ENCODE data around the gene THRSP. TPM values are rescaled to one million over a fixed set of nuclear protein-coding genes. Genes with fewer than 3 reads are reported as not detected.
"Not testable (repeated sequence)": the region's sequence is repeated elsewhere in the genome, so short reads cannot be mapped to it uniquely, and the experiment has no call there.

Gene THRSP
- total and polyA plus RNA-seq, 8 donors: 0.33 to 1.4 (median 0.55) TPM; not detected in 5

DNA sequence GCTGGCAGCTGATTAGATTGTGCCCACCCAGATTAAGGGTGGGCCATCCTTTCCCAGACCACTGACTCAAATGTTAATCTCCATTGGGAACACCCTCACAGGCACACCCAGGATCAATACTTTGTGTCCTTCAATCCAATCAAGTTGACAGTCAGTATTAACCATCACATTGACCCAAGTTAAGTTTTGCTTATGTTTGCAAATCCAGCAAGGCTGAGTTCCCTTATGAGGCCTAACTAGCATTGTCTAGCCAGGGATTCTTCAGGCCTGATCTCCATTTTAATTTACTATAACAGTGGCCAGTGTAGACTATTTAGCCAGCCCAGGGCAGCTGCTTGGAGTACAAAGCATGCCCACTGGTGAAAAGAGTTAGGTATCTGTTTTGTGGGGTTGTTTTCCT, 38.3 kb upstream of the THRSP start:
- no peak for DNase-seq
- TF ChIP-seq POLR2AphosphoS5 (IDR thresholded peaks at IDR 0.05) (no peak), EP300 (IDR thresholded peaks at IDR 0.05) (no peak), CTCF (IDR thresholded peaks at IDR 0.05) (no peak), POLR2A (IDR thresholded peaks at IDR 0.05) (no peak)
- no peaks in the 10 kb centered on the region for H3K36me3 ChIP-seq
- no peak overlapping the region for H3K4me3 ChIP-seq
- intact Hi-C loops (cut with DNase I; ENCODE audit: low total_unique reads): no loop called here
- peaks cover 3 to 44% (median 25%) of the 10 kb centered on the region in 4 donors for H3K4me1 ChIP-seq
- no peaks in the 10 kb centered on the region for H3K27me3 ChIP-seq
- no peaks in the 10 kb centered on the region for H3K9me3 ChIP-seq
- no peak overlapping the region for H3K27ac ChIP-seq

GRCh38 chr11:78027759-78028158, 35.9 kb upstream of the THRSP start:
- no peak overlapping the region for H3K27ac ChIP-seq
- TF ChIP-seq POLR2A (IDR thresholded peaks at IDR 0.05): no peak
- no peak for TF ChIP-seq EP300 (IDR thresholded peaks at IDR 0.05)
- no peak for TF ChIP-seq CTCF (IDR thresholded peaks at IDR 0.05)
- TF ChIP-seq POLR2AphosphoS5 (IDR thresholded peaks at IDR 0.05): no peak
- no peaks in the 10 kb centered on the region for H3K9me3 ChIP-seq
- peaks cover 9 to 46% (median 36%) of the 10 kb centered on the region in 4 donors for H3K4me1 ChIP-seq
- no peaks in the 10 kb centered on the region for H3K36me3 ChIP-seq
- no peaks in the 10 kb centered on the region for H3K27me3 ChIP-seq
- no peak overlapping the region for H3K4me3 ChIP-seq
- intact Hi-C loops (cut with DNase I; ENCODE audit: low total_unique reads): no loop called here
- WGBS, 5 donors: 76 to 92% (median 84%) methylated on average over 2 of the region's 2 CpGs
- no peak for DNase-seq

DNA sequence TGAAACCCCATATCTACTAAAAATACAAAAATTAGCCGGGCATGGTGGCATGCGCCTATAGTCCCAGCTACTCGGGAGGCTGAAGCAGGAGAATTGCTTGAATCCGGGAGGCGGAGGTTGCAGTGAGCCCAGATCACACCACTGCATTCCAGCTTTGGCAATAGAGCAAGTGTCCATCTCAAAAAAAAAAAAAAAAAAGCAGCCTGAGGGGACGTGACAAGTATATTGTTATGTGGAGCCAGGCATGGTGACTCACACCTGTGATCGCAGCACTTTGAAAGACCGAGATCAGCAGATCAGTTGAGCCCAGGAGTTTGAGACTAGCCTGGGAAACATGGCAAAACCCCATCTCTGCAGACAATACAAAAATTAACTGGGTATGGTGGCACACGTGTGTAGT, 35.2 kb upstream of the THRSP start:
- intact Hi-C loops (cut with DNase I; ENCODE audit: low total_unique reads); H3K9me3 ChIP-seq; H3K36me3 ChIP-seq; H3K27ac ChIP-seq; H3K27me3 ChIP-seq; H3K4me3 ChIP-seq; DNase-seq: not testable (repeated sequence)
- H3K4me1 ChIP-seq: peaks cover 9 to 41% (median 34%) of the 10 kb centered on the region in 4 donors
- WGBS, 5 donors: 66 to 79% (median 72%) methylated on average over 9 of the region's 9 CpGs

DNA sequence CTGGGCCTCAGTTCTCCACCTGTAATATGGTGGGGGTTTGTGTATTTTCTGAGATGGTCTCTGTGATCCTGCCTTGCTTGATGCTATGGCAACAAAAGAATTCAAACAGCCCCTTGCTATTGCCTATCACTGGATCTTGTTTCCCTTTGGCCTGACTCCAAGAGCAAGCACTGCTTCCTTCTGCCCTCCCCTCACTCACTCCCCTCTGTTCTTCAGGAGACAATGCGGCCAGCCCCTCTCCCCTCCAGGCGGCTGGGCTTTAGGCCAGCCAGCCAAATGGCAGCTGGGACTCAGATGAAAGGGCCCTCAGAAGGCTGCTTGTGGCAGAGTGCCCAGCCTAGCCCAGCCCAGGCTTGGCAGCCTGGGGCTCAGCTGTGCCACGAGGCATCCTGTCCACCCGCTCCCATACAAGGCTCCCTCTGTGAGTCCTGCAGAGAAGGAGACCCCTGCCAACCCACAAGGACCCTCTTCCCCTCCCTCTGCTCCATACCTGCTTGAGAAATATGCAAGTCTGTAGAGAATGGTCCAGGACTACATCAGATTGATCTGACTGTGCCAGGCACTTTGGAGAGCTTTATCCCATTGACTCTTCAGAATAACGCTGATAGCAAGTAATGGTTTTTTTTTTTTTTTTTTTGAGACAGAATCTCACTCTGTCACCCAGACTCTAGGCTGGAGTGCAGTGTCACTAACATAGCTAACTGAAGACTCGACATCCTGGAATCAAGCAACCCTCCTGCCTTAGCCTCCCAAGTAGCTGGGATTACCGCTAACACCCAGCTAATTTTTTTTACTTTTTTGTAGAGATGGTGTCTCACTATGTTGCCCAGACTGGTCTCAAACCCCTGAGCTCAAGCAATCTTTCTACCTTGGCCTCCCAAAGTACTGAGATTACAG, 33.0 kb upstream of the THRSP start:
- Histone ChIP-seq H3K9me3 (no peaks in the 10 kb centered on the region), H3K4me3 (no peak overlapping the region), H3K27ac (peak overlapping the region; percentile 3 to 69 (median 44)), H3K36me3 (no peaks in the 10 kb centered on the region), H3K4me1 (peaks cover 9 to 35% (median 29%) of the 10 kb centered on the region in 4 donors), H3K27me3 (no peaks in the 10 kb centered on the region)
- DNase-seq: peak; percentile 89 to 93
- WGBS, 5 donors: 17 to 25% (median 19%) methylated on average over 7 of the region's 7 CpGs
- TF ChIP-seq POLR2A (IDR thresholded peaks at IDR 0.05) (no peak), EP300 (IDR thresholded peaks at IDR 0.05) (no peak), POLR2AphosphoS5 (IDR thresholded peaks at IDR 0.05) (no peak), CTCF (IDR thresholded peaks at IDR 0.05) (no peak)
- intact Hi-C loops (cut with DNase I; ENCODE audit: low total_unique reads): no loop called here

GRCh38 chr11:78031629-78032028, 32.0 kb upstream of the THRSP start:
- H3K4me3 ChIP-seq: no peak overlapping the region
- peak overlapping the region; percentile 10 to 69 (median 43) for H3K27ac ChIP-seq
- TF ChIP-seq POLR2AphosphoS5 (IDR thresholded peaks at IDR 0.05) (no peak), CTCF (IDR thresholded peaks at IDR 0.05) (no peak), EP300 (IDR thresholded peaks at IDR 0.05) (no peak), POLR2A (IDR thresholded peaks at IDR 0.05) (no peak)
- WGBS, 5 donors: 82 to 95% (median 90%) methylated on average over 3 of the region's 3 CpGs
- H3K4me1 ChIP-seq: peaks cover 10 to 41% (median 30%) of the 10 kb centered on the region in 4 donors
- H3K9me3 ChIP-seq: no peaks in the 10 kb centered on the region
- DNase-seq: no peak
- no peaks in the 10 kb centered on the region for H3K27me3 ChIP-seq
- no peaks in the 10 kb centered on the region for H3K36me3 ChIP-seq
- intact Hi-C loops (cut with DNase I; ENCODE audit: low total_unique reads): no loop called here

Measured in stomach (tissue), 9 donors.